A549 (cell line): Measurements from ENCODE around the gene KMT2C.
A peak's percentile ranks its signal among the peaks of the same experiment; 100 is the strongest.

Experiments used
- CHD4 ChIP-seq: fragments of 200-600 bp; sonication (generic); IDR thresholded peaks from 2 replicates; pipeline ENCODE4 v1.6.1; 2016; ENCODE audit warnings: antibody characterized with exemption, mild to moderate bottlenecking, borderline replicate concordance
- CTCF ChIP-seq: fragments of >200 bp; sonication (Bioruptor Twin); formaldehyde crosslinking; IDR thresholded peaks from 3 replicates; pipeline ENCODE4 v1.5.1; 2016
- EHMT2 ChIP-seq: fragments of 200-600 bp; sonication (generic); IDR thresholded peaks from 2 replicates; pipeline ENCODE4 v1.6.1; 2016; ENCODE audit warnings: antibody characterized with exemption, low read depth, mild to moderate bottlenecking, moderate library complexity
- EP300 ChIP-seq, 2 experiments: fragments of >200 bp; sonication (Bioruptor Twin); formaldehyde crosslinking; IDR thresholded peaks; 2 replicates in 1 of 2; 3 replicates in 1 of 2; pipeline ENCODE4 v1.6.1; 2016 to 2017
- HDAC2 ChIP-seq: fragments of 200-600 bp; sonication (generic); IDR thresholded peaks from 2 replicates; pipeline ENCODE4 v1.6.1; 2016
- HOXA7 ChIP-seq: fragments of 250-450 bp; sonication (Bioruptor Pico); IDR thresholded peaks from 2 replicates; pipeline ENCODE4 v1.5.0; 2020; ENCODE audit warnings: mild to moderate bottlenecking, moderate library complexity
- MAFK ChIP-seq: fragments of 450-650 bp; IDR thresholded peaks from 2 replicates; pipeline ENCODE4 v1.6.1; 2014; ENCODE audit not compliant: partially characterized antibody
- MYC ChIP-seq: IDR thresholded peaks from 2 replicates; pipeline ENCODE4 v1.6.1; 2012; ENCODE audit warnings: mild to moderate bottlenecking, inconsistent platforms, low read length, improper control_type of control experiment, borderline replicate concordance
- POLR2A ChIP-seq: IDR thresholded peaks from 2 replicates; pipeline ENCODE4 v1.6.1; 2012; ENCODE audit warnings: mild to moderate bottlenecking, low read length
- ZFP36 ChIP-seq: fragments of 450-650 bp; IDR thresholded peaks from 2 replicates; pipeline ENCODE4 v1.6.1; 2014; ENCODE audit warnings: borderline replicate concordance; ENCODE audit not compliant: partially characterized antibody
- TF ChIP-seq, protein P1 (sequence below): fragments of 450-650 bp; IDR thresholded peaks from 2 replicates; pipeline ENCODE4 v1.6.1; 2014; ENCODE audit warnings: antibody characterized with exemption
- TF ChIP-seq, protein P2 (sequence below): IDR thresholded peaks from 2 replicates; pipeline ENCODE4 v1.6.1; 2012

GRCh38 chr7:152107945-152108344, 327.9 kb downstream of the KMT2C start:
- TF ChIP-seq MAFK (peak; percentile 7), CTCF (no peak), EHMT2 (no peak), CHD4 (no peak), HDAC2 (no peak), POLR2A (no peak), ZFP36 (no peak), HOXA7 (CRISPR knock-in tag) (no peak), EP300 (IDR thresholded peaks at IDR 0.05) (no peak), MYC (no peak)
- TF ChIP-seq, protein P1, sequence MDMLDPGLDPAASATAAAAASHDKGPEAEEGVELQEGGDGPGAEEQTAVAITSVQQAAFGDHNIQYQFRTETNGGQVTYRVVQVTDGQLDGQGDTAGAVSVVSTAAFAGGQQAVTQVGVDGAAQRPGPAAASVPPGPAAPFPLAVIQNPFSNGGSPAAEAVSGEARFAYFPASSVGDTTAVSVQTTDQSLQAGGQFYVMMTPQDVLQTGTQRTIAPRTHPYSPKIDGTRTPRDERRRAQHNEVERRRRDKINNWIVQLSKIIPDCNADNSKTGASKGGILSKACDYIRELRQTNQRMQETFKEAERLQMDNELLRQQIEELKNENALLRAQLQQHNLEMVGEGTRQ, result no peak
- TF ChIP-seq, protein P2, sequence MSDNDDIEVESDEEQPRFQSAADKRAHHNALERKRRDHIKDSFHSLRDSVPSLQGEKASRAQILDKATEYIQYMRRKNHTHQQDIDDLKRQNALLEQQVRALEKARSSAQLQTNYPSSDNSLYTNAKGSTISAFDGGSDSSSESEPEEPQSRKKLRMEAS, result no peak
